Effector CD8-positive, alpha-beta T cell (primary cell): Measurements from ENCODE around the gene DKK3.

Experiments used
- DNase-seq: peaks from one replicate; lab custom pipeline; 2025; lab: John Stamatoyannopoulos, UW

The DKK3 gene

DNA sequence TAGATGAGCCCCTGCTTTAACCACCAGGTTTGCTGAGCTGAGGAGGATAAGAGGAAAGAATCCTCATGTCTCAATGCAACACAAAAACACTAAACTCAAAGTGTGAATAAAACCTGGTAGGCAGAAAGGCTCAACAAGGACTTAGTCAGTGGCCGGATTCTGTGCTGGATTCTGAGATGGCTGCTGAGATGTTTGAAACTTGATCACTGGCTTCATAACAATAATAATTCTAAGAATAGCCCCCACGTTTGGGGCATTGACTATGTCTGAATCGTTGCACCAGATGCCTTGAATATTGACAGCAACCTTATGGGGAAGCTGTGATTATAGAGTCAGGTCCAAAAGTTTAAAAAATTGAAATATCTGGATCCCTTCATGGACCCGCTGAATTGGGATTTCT lies 4.6 kb downstream of the DKK3 start:
- no peak for DNase-seq

GRCh38 chr11:12003336-12003735 lies 5.1 kb downstream of the DKK3 start:
- no peak for DNase-seq

DNA sequence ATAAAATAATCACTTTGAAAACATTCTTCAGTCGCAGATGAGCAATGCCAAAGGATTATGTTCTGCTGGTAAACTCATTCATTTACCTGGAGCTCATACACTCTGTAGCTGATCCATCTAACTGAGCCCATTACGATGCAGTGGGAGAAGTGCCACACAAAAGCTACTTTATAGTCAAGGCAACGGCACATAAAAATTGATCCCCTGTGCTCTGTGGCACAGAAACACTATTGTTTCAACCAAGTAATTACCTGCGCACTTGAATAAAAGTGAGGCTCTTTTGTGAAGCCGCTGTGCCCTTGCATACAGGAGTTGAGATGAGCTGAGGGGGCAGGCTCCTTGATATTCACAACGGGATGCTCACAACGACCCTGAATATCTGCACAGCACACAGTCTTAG lies 7.2 kb downstream of the DKK3 start:
- no peak for DNase-seq

DNA sequence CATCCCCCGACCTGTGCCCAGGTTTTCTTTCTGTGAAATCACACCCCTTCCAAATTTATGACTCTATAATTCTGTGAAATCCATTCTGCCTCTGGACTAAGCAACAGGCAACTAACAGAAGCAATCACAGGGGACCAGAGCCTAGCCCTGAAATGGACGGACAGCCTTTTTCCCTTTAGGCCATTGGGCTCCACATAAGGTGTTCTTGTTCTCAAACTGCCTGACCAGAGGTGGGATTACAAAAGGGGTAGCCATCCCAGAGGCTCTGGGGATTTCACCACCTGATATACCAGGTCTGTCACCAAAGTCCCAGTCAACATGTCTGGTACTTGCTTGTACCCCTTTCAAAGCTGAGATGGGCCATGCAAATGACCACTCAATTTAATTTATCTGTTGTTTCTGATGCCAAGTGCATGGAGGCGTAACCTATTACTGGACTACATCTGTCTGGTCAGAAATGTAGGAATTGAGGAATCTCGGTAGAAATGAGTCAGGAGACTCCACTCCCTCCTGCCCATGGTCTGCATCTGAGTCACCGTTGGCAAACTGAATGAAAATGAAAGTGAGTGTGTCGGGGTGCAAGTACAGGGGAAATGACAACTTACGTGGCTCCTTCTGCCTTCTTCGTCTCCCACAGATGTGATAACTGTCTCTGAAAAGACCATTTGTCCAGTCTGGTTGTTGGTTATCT lies 10.2 kb downstream of the DKK3 start:
- DNase-seq = no peak

- no peak for DNase-seq
Measured at GRCh38 chr11:11997049-11997322, 11.4 kb downstream of the DKK3 start.

GRCh38 chr11:11996321-11997048 lies 11.9 kb downstream of the DKK3 start:
- no peak for DNase-seq

GRCh38 chr11:11995601-11996000 lies 12.8 kb downstream of the DKK3 start:
- no peak for DNase-seq

GRCh38 chr11:11993839-11994238 lies 14.6 kb downstream of the DKK3 start:
- DNase-seq = no peak

GRCh38 chr11:11992257-11993212 lies 15.9 kb downstream of the DKK3 start:
- DNase-seq = no peak

GRCh38 chr11:11989774-11990744 lies 18.4 kb downstream of the DKK3 start:
- DNase-seq = no peak

- no peak for DNase-seq
Measured at GRCh38 chr11:11988681-11989261, 19.7 kb downstream of the DKK3 start.

- no peak for DNase-seq
Measured at GRCh38 chr11:11988099-11988651, 20.3 kb downstream of the DKK3 start.

- no peak for DNase-seq
Measured at GRCh38 chr11:11987503-11988022, 20.9 kb downstream of the DKK3 start.

DNA sequence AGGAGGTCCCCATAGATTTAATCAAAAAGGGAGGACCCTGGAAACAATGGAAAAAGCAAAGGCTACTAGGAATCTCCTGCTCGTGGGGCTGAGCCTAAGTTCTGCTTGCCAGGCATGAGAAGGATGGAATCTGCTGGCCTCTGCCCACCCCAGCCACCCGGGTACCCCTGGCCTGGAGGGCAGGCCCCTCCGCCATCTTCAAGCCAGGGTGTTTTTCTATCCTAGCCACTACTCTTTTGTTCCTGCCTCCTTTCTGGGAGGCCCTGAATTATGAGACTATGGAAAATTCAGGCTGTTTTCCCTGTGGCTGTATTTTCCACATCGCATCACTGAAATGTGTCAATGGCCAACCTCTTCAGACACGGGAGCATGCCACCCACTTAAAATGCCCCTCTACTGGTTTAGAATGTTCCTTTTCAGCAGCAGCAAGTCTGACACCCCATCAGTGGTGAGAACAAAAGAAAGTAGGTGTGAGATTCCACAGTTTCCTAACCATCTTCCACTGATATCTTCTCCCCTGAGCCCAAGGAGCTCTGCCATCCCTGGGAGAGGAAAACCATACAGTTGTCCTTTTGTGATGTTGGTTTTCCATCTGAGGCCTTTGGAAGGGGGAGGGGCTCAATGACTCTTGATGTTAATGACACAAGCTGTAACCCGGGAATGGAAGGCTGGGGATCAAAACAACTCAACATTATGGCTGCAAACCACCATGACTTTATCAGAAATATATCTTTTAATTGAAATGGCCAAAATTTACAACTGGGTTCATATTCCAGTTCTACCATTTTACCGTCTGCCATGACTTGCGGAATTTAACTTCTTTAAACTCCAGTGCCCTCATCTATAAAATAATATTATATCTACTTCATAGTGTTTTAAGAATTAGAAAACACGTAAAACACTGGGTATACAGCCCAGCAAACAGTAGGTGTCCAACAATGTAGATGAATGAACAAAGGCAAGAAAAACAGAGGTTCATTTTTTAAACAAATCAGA lies 22.2 kb downstream of the DKK3 start:
- no peak for DNase-seq

- no peak for DNase-seq
Measured at GRCh38 chr11:11985016-11985715, 23.3 kb downstream of the DKK3 start.

DNA sequence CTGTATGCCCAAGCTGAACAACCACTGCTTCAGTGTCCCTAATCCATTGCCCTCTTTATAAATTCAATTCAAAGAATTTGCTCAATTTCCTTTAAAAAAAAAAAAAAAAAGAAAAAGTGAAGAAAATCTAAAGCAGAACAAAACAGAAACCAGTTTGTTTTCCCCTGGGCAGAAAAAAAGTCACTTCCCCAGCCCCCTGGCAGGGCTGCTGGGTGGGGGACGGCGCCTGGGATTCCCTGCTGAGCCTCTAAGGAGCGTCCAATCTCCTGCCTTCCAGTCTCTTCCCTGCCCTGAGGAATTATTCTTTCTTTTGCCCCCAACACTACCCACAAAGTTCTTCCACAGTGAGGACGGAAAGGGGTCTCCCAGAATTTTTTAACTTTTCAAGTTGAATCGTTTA lies 23.9 kb downstream of the DKK3 start:
- DNase-seq = no peak

DNA sequence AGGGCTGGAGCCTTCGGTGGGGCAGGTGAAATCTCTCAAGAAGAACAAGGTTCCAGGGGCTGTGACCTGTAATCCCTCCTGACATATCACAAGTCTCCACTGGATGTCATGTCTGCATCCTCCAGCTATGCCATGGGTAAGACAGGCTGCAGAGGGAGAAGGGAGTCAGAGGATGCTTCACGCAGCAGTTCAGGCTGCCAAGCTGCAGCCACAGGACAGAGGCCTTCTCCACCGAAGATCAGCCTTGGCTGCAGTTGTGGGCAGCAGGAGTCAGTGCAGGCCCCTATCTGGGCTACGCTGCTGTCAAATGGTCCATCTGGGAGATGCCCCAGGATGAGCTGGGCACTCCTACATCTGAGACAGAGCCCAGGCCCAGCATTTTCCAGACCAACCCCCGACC lies 25.0 kb downstream of the DKK3 start:
- no peak for DNase-seq

DNA sequence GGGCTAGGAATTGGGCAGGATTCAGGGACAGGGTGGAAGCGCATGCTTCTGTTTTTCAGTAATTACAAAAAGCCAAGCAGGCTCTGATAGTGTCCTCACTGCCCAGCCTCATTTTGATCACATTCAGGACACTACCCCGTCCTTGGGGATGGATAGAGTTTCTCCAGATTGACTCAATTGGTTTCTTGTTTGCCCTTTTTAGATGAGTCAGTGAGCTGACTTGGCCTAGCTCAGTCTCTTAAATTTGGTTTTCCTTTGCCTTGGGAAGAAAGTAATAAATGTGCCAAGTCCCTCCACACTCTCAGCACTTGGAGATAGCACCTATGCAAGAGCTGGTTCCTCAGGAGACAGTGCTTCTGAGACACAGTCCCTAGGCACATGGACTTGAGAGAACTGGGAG lies 25.5 kb downstream of the DKK3 start:
- no peak for DNase-seq

DNA sequence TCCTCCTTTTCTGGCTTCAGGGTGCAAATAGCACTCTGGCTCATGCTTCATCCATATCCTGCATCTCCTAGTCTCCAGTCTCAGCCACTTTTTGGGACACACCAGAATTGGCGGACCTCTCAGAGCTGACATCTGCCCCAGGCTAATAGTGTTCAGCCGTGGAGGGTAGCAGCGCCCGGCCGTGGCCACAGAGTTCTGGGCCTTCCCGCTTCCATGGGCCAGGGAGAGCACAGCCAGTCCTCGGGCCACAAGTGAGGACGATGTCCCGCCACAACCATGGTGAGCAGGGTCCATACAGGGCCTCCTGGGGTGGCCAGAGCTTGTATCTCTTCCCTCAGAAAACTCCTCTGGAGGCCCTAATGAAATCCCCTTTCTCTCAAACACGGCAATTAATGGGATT lies 26.0 kb downstream of the DKK3 start:
- DNase-seq = no peak
